Ovary (tissue), 9 donors: ENCODE data around the gene LRRC15. TPM values are rescaled to one million over a fixed set of nuclear protein-coding genes. Genes with fewer than 3 reads are reported as not detected.
A peak's percentile ranks its signal among the peaks of the same experiment; 100 is the strongest.

Source experiments
- DNase-seq, 5 donors: peaks; one replicate each; pipeline ENCODE4 v3.0.0-alpha.2; 2019 to 2020
- H3K27ac ChIP-seq, 2 donors: fragments of 200-600 bp; one replicate each; pipeline versions ENCODE4 v1.5.1 to v1.8.0; 2019 to 2022
- H3K27me3 ChIP-seq: fragments of 200-600 bp; one replicate; pipeline ENCODE4 v1.8.0; 2022
- H3K36me3 ChIP-seq: fragments of 200-600 bp; sonication (generic); one replicate; pipeline ENCODE4 v1.5.1; 2019
- H3K4me1 ChIP-seq: one replicate; pipeline ENCODE4 v1.8.1; 2013; ENCODE audit warnings: mild to moderate bottlenecking, moderate library complexity; ENCODE audit not compliant: insufficient read depth
- H3K4me3 ChIP-seq: fragments of 200-600 bp; sonication (generic); one replicate; pipeline ENCODE4 v1.5.1; 2017
- H3K9me3 ChIP-seq, 2 donors: fragments of 200-600 bp in 1 of 2; sonication (generic) in 1 of 2; one replicate each; pipeline versions ENCODE4 v1.5.1 to v1.8.1; 2013 to 2019; ENCODE audit warnings: mild to moderate bottlenecking in 1 of 2, moderate library complexity in 1 of 2
- EP300 ChIP-seq: sonication (generic); formaldehyde crosslinking; IDR thresholded peaks from one replicate; pipeline ENCODE4 v1.6.1; 2017; ENCODE audit warnings: antibody characterized with exemption
- POLR2A ChIP-seq: fragments of 450-650 bp; IDR thresholded peaks from one replicate; pipeline ENCODE4 v1.6.1; 2017; ENCODE audit warnings: antibody characterized with exemption, mild to moderate bottlenecking, moderate library complexity
- WGBS, 3 donors: extraction: QIAGEN DNeasy Blood & Tissue Kit in 1 of 3; methylation state at CpG; one replicate each; pipeline versions ENCODE4 v1.1.5 to v1.1.7; 2013 to 2017; 5-methylcytosine and 5-hydroxymethylcytosine counted together
- intact Hi-C, 4 donors: fragments of 100-400 bp; cut with DNase I; formaldehyde crosslinking; loops; one replicate each; pipeline versions ENCODE4 v1.11.0 to v1.15.1; 2022 to 2023
- polyA plus RNA-seq, 2 donors: library from polyadenylated mRNA; stranded (reverse); fragments of 200-250 nt in 1 of 2; fragments of 350-450 nt in 1 of 2; fragmentation: Illumina TruSeq in 1 of 2; extraction: RNeasy Lipid Tissue Mini Kit (QIAGEN cat#74804) in 1 of 2; gene quantifications; one replicate each; pipeline ENCODE4 v1.2.3, GENCODE V29; 2013 to 2014
- total RNA-seq, 7 donors: library from RNA; depleted of rRNA in 2 of 7; stranded (reverse); fragments of >200 nt in 2 of 7; fragmentation: NEBNext Ultra II Directional in 3 of 7; extraction: Animal tissue kit (Norgen Biotek cat#: 25700) in 3 of 7; gene quantifications; one replicate each; pipeline versions ENCODE4 v1.1.0 to v1.2.4, GENCODE V29; 2016 to 2023
- TF ChIP-seq, protein P1 (sequence below), 3 donors: fragments of 450-650 bp in 2 of 3; fragments of 200-600 bp in 1 of 3; IDR thresholded peaks; one replicate each; pipeline versions ENCODE4 v1.5.1 to v1.8.0; 2016 to 2022; ENCODE audit warnings: antibody characterized with exemption in 3 of 3, mild to moderate bottlenecking in 1 of 3
- donor health status: DM: no; HTN: no; CAD: no; lungs with moderate emphysema.
- donor health status: DM: no; HTN: no; CAD: no.
- donor health status: Bipolar disorder and iron deficiency.
- donor health status: DM: yes; HTN: yes; CAD: no.
- donor health status: DM: no; HTN: no; CAD: no.
- donor health status: DM: yes; HTN: yes; CAD: no.

The LRRC15 gene
- total and polyA plus RNA-seq, 9 donors, result 0.05 to 2.5 (median 0.19) TPM; not detected in 1

GRCh38 chr3:194399166-194399565 is 29.6 kb upstream of the LRRC15 start, which contains the start of gene GP5:
GP5 (minus strand) TSS chr3:194399266; CDS start chr3:194398282, 984 bp downstream.
- H3K4me3 ChIP-seq, result no peak within 1 kb of the TSS
- WGBS, 3 donors, result 77 to 82% (median 82%) methylated on average over 2 of the region's 2 CpGs
- H3K9me3 ChIP-seq, result no peaks in the 10 kb centered on the region
- intact Hi-C loops, result loop anchor here in 1 of 4 donors (5.0 kb wide), 1 partner anchor 62 kb away; no protein-coding TSS in a partner anchor
- H3K27me3 ChIP-seq, result no peaks in the 10 kb centered on the region
- TF ChIP-seq EP300, result no peak
- H3K4me1 ChIP-seq, result peaks cover 1% of the 10 kb centered on the region
- no peaks in the 10 kb centered on the region for H3K36me3 ChIP-seq
- no peak within 1 kb of the TSS for H3K27ac ChIP-seq
- DNase-seq, result no peak

- no peak overlapping the region for H3K4me3 ChIP-seq
- H3K4me1 ChIP-seq, result peaks cover 1% of the 10 kb centered on the region
- DNase-seq, result peak in 1 of 5 donors; percentile 48
- H3K36me3 ChIP-seq, result no peaks in the 10 kb centered on the region
- 6 to 13% (median 8%) methylated on average over 38 of the region's 38 CpGs for WGBS, 3 donors
- no peaks in the 10 kb centered on the region for H3K27me3 ChIP-seq
- intact Hi-C loops, result loop anchor here in 1 of 4 donors (5.0 kb wide), 1 partner anchor 61 kb away; no protein-coding TSS in a partner anchor
- H3K9me3 ChIP-seq, result no peaks in the 10 kb centered on the region
- TF ChIP-seq, protein P1, sequence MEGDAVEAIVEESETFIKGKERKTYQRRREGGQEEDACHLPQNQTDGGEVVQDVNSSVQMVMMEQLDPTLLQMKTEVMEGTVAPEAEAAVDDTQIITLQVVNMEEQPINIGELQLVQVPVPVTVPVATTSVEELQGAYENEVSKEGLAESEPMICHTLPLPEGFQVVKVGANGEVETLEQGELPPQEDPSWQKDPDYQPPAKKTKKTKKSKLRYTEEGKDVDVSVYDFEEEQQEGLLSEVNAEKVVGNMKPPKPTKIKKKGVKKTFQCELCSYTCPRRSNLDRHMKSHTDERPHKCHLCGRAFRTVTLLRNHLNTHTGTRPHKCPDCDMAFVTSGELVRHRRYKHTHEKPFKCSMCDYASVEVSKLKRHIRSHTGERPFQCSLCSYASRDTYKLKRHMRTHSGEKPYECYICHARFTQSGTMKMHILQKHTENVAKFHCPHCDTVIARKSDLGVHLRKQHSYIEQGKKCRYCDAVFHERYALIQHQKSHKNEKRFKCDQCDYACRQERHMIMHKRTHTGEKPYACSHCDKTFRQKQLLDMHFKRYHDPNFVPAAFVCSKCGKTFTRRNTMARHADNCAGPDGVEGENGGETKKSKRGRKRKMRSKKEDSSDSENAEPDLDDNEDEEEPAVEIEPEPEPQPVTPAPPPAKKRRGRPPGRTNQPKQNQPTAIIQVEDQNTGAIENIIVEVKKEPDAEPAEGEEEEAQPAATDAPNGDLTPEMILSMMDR (IDR thresholded peaks at IDR 0.05), result no peak
- no peak for TF ChIP-seq EP300
- no peak for TF ChIP-seq POLR2A
- H3K27ac ChIP-seq, result no peak overlapping the region
Observed at GRCh38 chr3:194397757-194398312, 28.3 kb upstream of the LRRC15 start.

DNA sequence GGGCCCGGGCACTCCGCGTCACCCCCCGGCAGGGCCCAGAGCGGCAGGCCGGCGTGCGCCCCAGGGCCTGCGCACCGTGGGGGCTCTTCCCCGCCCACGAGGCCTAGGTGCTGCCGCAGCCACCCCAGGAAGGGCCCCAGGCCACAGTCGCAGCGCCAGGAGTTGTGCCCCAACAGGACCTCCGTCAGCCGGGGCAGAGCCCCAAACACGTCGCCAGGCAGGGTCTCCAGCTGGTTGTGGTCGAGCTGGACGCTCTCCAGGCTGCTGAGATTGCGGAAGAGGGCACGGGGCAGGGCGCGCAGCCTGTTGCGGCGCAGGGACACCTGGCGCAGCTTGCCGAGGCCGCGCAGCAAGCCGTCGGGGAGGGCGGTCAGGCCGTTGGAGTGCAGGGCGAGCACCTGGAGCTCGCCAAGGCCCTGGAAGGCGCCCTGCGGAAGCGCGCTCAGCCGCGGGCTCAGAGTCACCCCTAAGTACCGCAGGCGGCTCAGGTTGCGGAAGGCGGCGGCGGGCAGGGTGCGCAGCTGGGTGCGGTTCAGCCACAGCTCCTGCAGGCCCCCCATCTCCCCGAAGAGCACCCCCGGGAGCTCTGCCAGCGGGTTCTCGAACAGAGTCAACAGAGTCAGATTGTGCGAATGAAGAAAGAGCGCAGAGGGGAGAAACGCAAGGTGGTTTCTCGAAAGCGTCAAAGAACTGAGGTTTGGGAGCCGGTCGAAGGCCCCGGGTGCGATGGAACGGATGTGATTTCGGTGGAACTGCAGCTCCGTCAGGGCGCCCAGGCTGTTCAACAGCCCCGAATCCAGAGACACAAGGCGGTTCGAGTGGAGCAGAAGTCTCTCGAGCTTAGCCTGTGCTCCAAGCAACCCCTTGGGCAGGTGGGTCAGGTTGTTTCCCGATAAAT is 27.6 kb upstream of the LRRC15 start:
- Histone ChIP-seq H3K4me3 (peak overlapping the region; percentile 1), H3K9me3 (no peaks in the 10 kb centered on the region), H3K27me3 (no peaks in the 10 kb centered on the region), H3K4me1 (peaks cover 1% of the 10 kb centered on the region), H3K36me3 (no peaks in the 10 kb centered on the region), H3K27ac (peak overlapping the region; percentile 23 to 54)
- intact Hi-C loops, result loop anchor here in 1 of 4 donors (5.0 kb wide), 1 partner anchor 60 kb away; no protein-coding TSS in a partner anchor
- DNase-seq, result peak in 4 of 5 donors; percentile 22 to 60 (median 50)
- WGBS, 3 donors, result 27 to 36% (median 30%) methylated on average over 57 to 73 of the region's 73 CpGs
- TF ChIP-seq, protein P1 (IDR thresholded peaks at IDR 0.05), result no peak
- TF ChIP-seq POLR2A, result no peak
- no peak for TF ChIP-seq EP300

DNA sequence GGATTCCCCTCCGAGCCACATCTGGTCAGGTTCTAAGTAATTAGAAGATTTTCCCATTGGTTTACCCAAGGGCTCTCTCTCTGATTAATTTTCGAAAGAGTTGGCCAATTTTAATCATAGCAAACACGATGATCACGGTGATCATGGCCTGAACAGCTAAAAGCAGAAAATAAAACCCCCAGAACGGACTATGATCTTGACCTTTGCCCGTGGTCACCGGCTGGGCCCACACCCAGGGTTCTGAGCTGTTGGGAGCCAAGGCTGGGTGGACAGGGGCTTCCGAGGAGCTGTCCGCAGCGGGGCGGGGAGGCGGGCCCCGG is 27.0 kb upstream of the LRRC15 start:
- H3K27me3 ChIP-seq, result no peaks in the 10 kb centered on the region
- no peaks in the 10 kb centered on the region for H3K9me3 ChIP-seq
- DNase-seq, result peak in 2 of 5 donors; percentile 38 to 54
- intact Hi-C loops, result loop anchor here in 1 of 4 donors (5.0 kb wide), 1 partner anchor 59 kb away; no protein-coding TSS in a partner anchor
- H3K27ac ChIP-seq, result peak overlapping the region; percentile 23 to 54
- 4 to 8% (median 7%) methylated on average over 8 to 13 of the region's 13 CpGs for WGBS, 3 donors
- no peaks in the 10 kb centered on the region for H3K36me3 ChIP-seq
- TF ChIP-seq POLR2A, result no peak
- TF ChIP-seq, protein P1 (IDR thresholded peaks at IDR 0.05), result no peak
- TF ChIP-seq EP300, result no peak
- peaks cover 1% of the 10 kb centered on the region for H3K4me1 ChIP-seq
- peak overlapping the region; percentile 1 for H3K4me3 ChIP-seq
